IMR-90 (cell line): ENCODE measurements around the gene HOXC10. TPM values are rescaled to one million over a fixed set of nuclear protein-coding genes. Genes with fewer than 3 reads are reported as not detected.

Source experiments
- ATAC-seq: fragments of 200-7000 bp; cut with Tn5 transposase; 2 replicates; pipeline ENCODE4 v1.9.1; 2020; ENCODE audit warnings: low read depth, mild to moderate bottlenecking, moderate library complexity
- BruUV-seq: library from RNA; stranded (reverse); fragments of 400-500 nt; replicated peaks from 2 replicates; lab custom pipeline; 2021; lab: Mats Ljungman, UMichigan
- CTCF ChIA-PET: fragments of 300-600 bp; formaldehyde crosslinking; extraction: SDS; loops from one replicate; lab custom pipeline; 2021; ENCODE audit warnings: antibody characterized with exemption; lab: Yijun Ruan, JAX
- POLR2A ChIA-PET: fragments of 300-600 bp; sonication (Branson Sonifier 250); formaldehyde crosslinking; loops from one replicate; lab custom pipeline; 2022; ENCODE audit warnings: antibody characterized with exemption; ENCODE audit not compliant: unreplicated experiment; lab: Charles Lee
- DNase-seq: peaks from one replicate; pipeline ENCODE4 v3.0.0; 2013
- H2AFZ ChIP-seq: replicated peaks from 2 replicates; pipeline ENCODE3; 2013; ENCODE audit warnings: low read length, mild to moderate bottlenecking; ENCODE audit not compliant: poor library complexity
- H2AK5ac ChIP-seq: 2 replicates; pipeline ENCODE4 v1.6.1; 2013; ENCODE audit warnings: low read depth, low read length, inconsistent platforms
- H2AK9ac ChIP-seq: replicated peaks from 2 replicates; pipeline ENCODE3; 2013; ENCODE audit warnings: mild to moderate bottlenecking, low read depth, low read length, moderate library complexity; ENCODE audit not compliant: poor library complexity
- H2BK120ac ChIP-seq: 2 replicates; pipeline ENCODE4 v1.6.1; 2013; ENCODE audit warnings: low read depth, low read length, inconsistent platforms
- H2BK15ac ChIP-seq: 3 replicates; pipeline ENCODE4 v1.6.1; 2013; ENCODE audit warnings: low read depth, low read length, inconsistent platforms
- H2BK20ac ChIP-seq: 2 replicates; pipeline ENCODE4 v1.6.1; 2013; ENCODE audit warnings: low read depth, mild to moderate bottlenecking, inconsistent platforms, low read length, moderate library complexity
- H2BK5ac ChIP-seq: 2 replicates; pipeline ENCODE4 v1.6.1; 2013; ENCODE audit warnings: mild to moderate bottlenecking, low read depth, low read length, inconsistent platforms; ENCODE audit not compliant: poor library complexity, severe bottlenecking
- H3K14ac ChIP-seq: replicated peaks from 2 replicates; pipeline ENCODE4 v1.6.1; 2013; ENCODE audit warnings: low read depth, low read length, inconsistent platforms
- H3K18ac ChIP-seq: 2 replicates; pipeline ENCODE4 v1.6.1; 2013; ENCODE audit warnings: low read depth, low read length, control low read depth
- H3K23ac ChIP-seq: 2 replicates; pipeline ENCODE4 v1.6.1; 2013; ENCODE audit warnings: low read depth, low read length, inconsistent platforms
- H3K27ac ChIP-seq: 2 replicates; pipeline ENCODE4 v1.5.1; 2013; ENCODE audit warnings: mild to moderate bottlenecking, control low read depth, low read length; ENCODE audit not compliant: insufficient read depth
- H3K27me3 ChIP-seq: 2 replicates; pipeline ENCODE4 v1.6.1; 2013; ENCODE audit warnings: low read length; ENCODE audit not compliant: control insufficient read depth, insufficient read depth
- H3K36me3 ChIP-seq: 2 replicates; pipeline ENCODE4 v1.6.1; 2013; ENCODE audit warnings: low read length, mixed read lengths; ENCODE audit not compliant: control insufficient read depth, insufficient read depth
- H3K4ac ChIP-seq: 2 replicates; pipeline ENCODE4 v1.6.1; 2013; ENCODE audit warnings: low read depth, low read length, inconsistent platforms
- H3K4me1 ChIP-seq: 2 replicates; pipeline ENCODE4 v1.6.1; 2013; ENCODE audit warnings: low read length, mixed read lengths; ENCODE audit not compliant: control insufficient read depth, insufficient read depth
- H3K4me2 ChIP-seq: 2 replicates; pipeline ENCODE4 v1.6.1; 2013; ENCODE audit warnings: low read depth, mild to moderate bottlenecking, control low read depth, low read length, moderate library complexity
- H3K4me3 ChIP-seq: 2 replicates; pipeline ENCODE4 v1.5.1; 2013; ENCODE audit warnings: low read depth, mild to moderate bottlenecking, control low read depth, low read length, moderate library complexity; ENCODE audit not compliant: insufficient read depth
- H3K56ac ChIP-seq: 2 replicates; pipeline ENCODE4 v1.6.1; 2013; ENCODE audit warnings: low read length, inconsistent platforms; ENCODE audit not compliant: insufficient read depth; ENCODE audit errors: extremely low read depth
- H3K79me1 ChIP-seq, 2 experiments: 2 replicates each; pipeline ENCODE4 v1.6.1; 2013; ENCODE audit warnings: low read length in 2 of 2, inconsistent platforms in 1 of 2, low read depth in 1 of 2
- H3K9ac ChIP-seq: 2 replicates; pipeline ENCODE4 v1.6.1; 2013; ENCODE audit warnings: low read depth, low read length, control low read depth
- H3K9me1 ChIP-seq: 2 replicates; pipeline ENCODE4 v1.6.1; 2013; ENCODE audit warnings: low read length, inconsistent platforms; ENCODE audit not compliant: insufficient read depth
- H3K9me3 ChIP-seq: 2 replicates; pipeline ENCODE4 v1.6.1; 2013; ENCODE audit warnings: low read length; ENCODE audit not compliant: control insufficient read depth, insufficient read depth
- H4K20me1 ChIP-seq: 2 replicates; pipeline ENCODE4 v1.6.1; 2013; ENCODE audit warnings: low read length, inconsistent platforms; ENCODE audit not compliant: insufficient read depth
- H4K5ac ChIP-seq: 2 replicates; pipeline ENCODE4 v1.6.1; 2013; ENCODE audit warnings: mild to moderate bottlenecking, low read depth, low read length, control low read depth
- H4K8ac ChIP-seq, 2 experiments: 2 replicates each; pipeline ENCODE4 v1.6.1; 2013; ENCODE audit warnings: low read depth in 2 of 2, low read length in 2 of 2, control low read depth in 1 of 2, inconsistent platforms in 1 of 2
- H4K91ac ChIP-seq: 2 replicates; pipeline ENCODE4 v1.6.1; 2013; ENCODE audit warnings: low read depth, low read length, inconsistent platforms; ENCODE audit not compliant: insufficient read depth
- MAZ ChIP-seq: IDR thresholded peaks from 2 replicates; pipeline ENCODE4 v1.6.1; 2012; ENCODE audit warnings: low read depth, mild to moderate bottlenecking, low read length, improper control_type of control experiment, moderate library complexity, borderline replicate concordance
- RAD21 ChIP-seq: IDR thresholded peaks from 2 replicates; pipeline ENCODE4 v1.6.1; 2012; ENCODE audit warnings: low read length, improper control_type of control experiment
- RCOR1 ChIP-seq: IDR thresholded peaks from 2 replicates; pipeline ENCODE4 v1.6.1; 2012; ENCODE audit warnings: mild to moderate bottlenecking, low read length, improper control_type of control experiment; ENCODE audit not compliant: insufficient replicate concordance
- SMC3 ChIP-seq: fragments of 150-350 bp; IDR thresholded peaks from 2 replicates; pipeline ENCODE4 v1.6.1; 2016; ENCODE audit warnings: low read depth, mild to moderate bottlenecking, antibody characterized with exemption, low read length, moderate library complexity
- WGBS, 2 experiments: methylation state at CpG; one replicate each; pipeline versions ENCODE4 v1.1.5 to v1.1.7; 2013; ENCODE audit warnings: missing lambda C conversion rate in 2 of 2; ENCODE audit not compliant: insufficient read length in 1 of 2; ENCODE audit errors: extremely low coverage in 2 of 2; 5-methylcytosine and 5-hydroxymethylcytosine counted together
- dilution Hi-C: fragments of 300-500 bp; cut with HindIII; formaldehyde crosslinking; loops from one replicate; pipeline ENCODE4 v1.14.3; 2018; ENCODE audit warnings: low sequenced_read_pairs; ENCODE audit not compliant: unreplicated experiment
- in situ Hi-C: fragments of 300-500 bp; cut with MboI; formaldehyde crosslinking; loops from 3 replicates; pipeline ENCODE4 v1.14.3; 2019; ENCODE audit warnings: low sequenced_read_pairs, inconsistent platforms, mixed read lengths
- intact Hi-C: fragments of 100-400 bp; cut with micrococcal nuclease; formaldehyde crosslinking; loops from 2 replicates; pipeline ENCODE4 v1.10.0; 2022
- polyA plus RNA-seq, 3 experiments: library from polyadenylated mRNA; depleted of rRNA; stranded (reverse); fragments of >200 nt; gene quantifications; 2 replicates each; pipeline ENCODE4 v1.2.3, GENCODE V29; 2012; ENCODE audit warnings: low replicate concordance in 1 of 3
- total RNA-seq: library from RNA; depleted of rRNA; stranded (reverse); fragments of >200 nt; gene quantifications from 2 replicates; pipeline ENCODE4 v1.2.3, GENCODE V29; 2012

The HOXC10 gene
- total and polyA plus RNA-seq, 2 of the 4 experiments (the other 2 are of a cell fraction) = 0.15 TPM; not detected in 1

GRCh38 chr12:53952871-53953734 lies 31.8 kb upstream of the HOXC10 start (continued):
- TF ChIP-seq RCOR1 (no peak), RAD21 (no peak)

GRCh38 chr12:53953831-53954693 lies 30.9 kb upstream of the HOXC10 start:
- intact Hi-C loops (no loop called here), in situ Hi-C loops (no loop called here), dilution Hi-C loops (no loop called here)
- H3K18ac ChIP-seq = no peak overlapping the region
- no peak overlapping the region for H3K4me3 ChIP-seq
- no TSS peak for BruUV-seq
- TF ChIP-seq SMC3 (no peak), MAZ (no peak)
- no peaks in the 10 kb centered on the region for H3K9me1 ChIP-seq
- no peak overlapping the region for H2BK5ac ChIP-seq
- H3K4me1 ChIP-seq = no peaks in the 10 kb centered on the region
- no peak overlapping the region for H2AK5ac ChIP-seq
- no peak overlapping the region for H2BK20ac ChIP-seq
- no peaks in the 10 kb centered on the region for H3K79me1 ChIP-seq
- H3K9ac ChIP-seq = no peak overlapping the region
- H3K23ac ChIP-seq = no peak overlapping the region
- H3K4ac ChIP-seq = no peak overlapping the region
- H4K5ac ChIP-seq = no peak overlapping the region
- 0% methylated on average over 2 of the region's 19 CpGs; no CpG with 5 or more reads in 1 of the 2 experiments for WGBS, 2 experiments
- H2AFZ ChIP-seq = no peak overlapping the region
- H2BK120ac ChIP-seq = no peak overlapping the region
- H4K20me1 ChIP-seq = no peaks in the 10 kb centered on the region
- H2AK9ac ChIP-seq = no peak overlapping the region
- no peak overlapping the region for H2BK15ac ChIP-seq
- peaks cover 96% of the 10 kb centered on the region for H3K27me3 ChIP-seq
- POLR2A ChIA-PET = no interaction called here
- ATAC-seq = no peak
- H3K4me2 ChIP-seq = no peak overlapping the region
- no peak overlapping the region for H3K14ac ChIP-seq
- H3K9me3 ChIP-seq = peaks cover 4% of the 10 kb centered on the region; the same call in 1 of the 2 replicates
- H4K91ac ChIP-seq = no peak overlapping the region
- no peak overlapping the region for H4K8ac ChIP-seq
- no peak for DNase-seq
- no peak overlapping the region for H3K56ac ChIP-seq
- H3K36me3 ChIP-seq = no peaks in the 10 kb centered on the region
- H3K27ac ChIP-seq = no peak overlapping the region
- CTCF ChIA-PET = interaction anchor here (0.7 to 1.0 kb wide), 3 partner anchors 9 to 211 kb away, joined by 3 read pairs; no protein-coding TSS in a partner anchor
